HG03045 (cell line): Measurements from ENCODE around the gene BIN1.
"Not testable (repeated sequence)": the region's sequence is repeated elsewhere in the genome, so short reads cannot be mapped to it uniquely, and the experiment has no call there.

ENCODE experiments used
- ATAC-seq: cut with Tn5 transposase; IDR thresholded peaks from one replicate; pipeline ENCODE4 v1.9.1; 2021; ENCODE audit warnings: mild to moderate bottlenecking, moderate library complexity; ENCODE audit not compliant: unreplicated experiment

The BIN1 gene

GRCh38 chr2:127034883-127035611 is 71.9 kb downstream of the BIN1 start:
- no peak for ATAC-seq

GRCh38 chr2:127034051-127034450 is 72.9 kb downstream of the BIN1 start:
- no peak for ATAC-seq

- ATAC-seq, result no peak
These were observed 74.3 kb downstream of the BIN1 start for GRCh38 chr2:127032621-127033020.

GRCh38 chr2:127029350-127030051 is 77.5 kb downstream of the BIN1 start:
- no peak for ATAC-seq

- not testable (repeated sequence) for ATAC-seq
These were observed 78.2 kb downstream of the BIN1 start for GRCh38 chr2:127028745-127029144.

GRCh38 chr2:127027715-127028114 is 79.2 kb downstream of the BIN1 start:
- ATAC-seq, result no peak

GRCh38 chr2:127025359-127026166 is 81.4 kb downstream of the BIN1 start:
- ATAC-seq, result peak; percentile 92

GRCh38 chr2:127024769-127025358 is 82.1 kb downstream of the BIN1 start:
- no peak for ATAC-seq

- ATAC-seq, result no peak
These were observed 83.5 kb downstream of the BIN1 start for GRCh38 chr2:127023504-127023903.

GRCh38 chr2:127022817-127023216 is 84.1 kb downstream of the BIN1 start:
- ATAC-seq, result no peak

- ATAC-seq, result no peak
These were observed 86.4 kb downstream of the BIN1 start for GRCh38 chr2:127020536-127020935.

GRCh38 chr2:127017548-127017947 is 89.4 kb downstream of the BIN1 start:
- no peak for ATAC-seq

- ATAC-seq, result no peak
These were observed 90.6 kb downstream of the BIN1 start for GRCh38 chr2:127016329-127016728.

- no peak for ATAC-seq
These were observed 91.6 kb downstream of the BIN1 start for GRCh38 chr2:127015106-127015910.

- no peak for ATAC-seq
These were observed 92.3 kb downstream of the BIN1 start for GRCh38 chr2:127014630-127015029.

- ATAC-seq, result no peak
These were observed 92.7 kb downstream of the BIN1 start for GRCh38 chr2:127014224-127014623.

- no peak for ATAC-seq
These were observed 94.1 kb downstream of the BIN1 start for GRCh38 chr2:127012868-127013267.

GRCh38 chr2:127012215-127012614 is 94.7 kb downstream of the BIN1 start:
- no peak for ATAC-seq

GRCh38 chr2:127011796-127012195 is 95.2 kb downstream of the BIN1 start:
- ATAC-seq, result no peak

- no peak for ATAC-seq
These were observed 95.7 kb downstream of the BIN1 start for GRCh38 chr2:127011231-127011661.
